ENCODE measurements around the gene RFNG.

The RFNG gene

GRCh38 chr17:82029391-82029790 lies 22.2 kb downstream of the RFNG start:
- no peak overlapping the region for H3K4me3 ChIP-seq (ENCODE audit: low read depth, low read length)
- TF ChIP-seq CTCF (IDR thresholded peaks at IDR 0.05; ENCODE audit: low read depth, low read length), result no peak

- no peak for TF ChIP-seq CTCF (IDR thresholded peaks at IDR 0.05; ENCODE audit: low read depth, low read length)
- no peak overlapping the region for H3K4me3 ChIP-seq (ENCODE audit: low read depth, low read length)
These were observed 22.6 kb downstream of the RFNG start for GRCh38 chr17:82028966-82029365.

- no peak overlapping the region for H3K4me3 ChIP-seq (ENCODE audit: low read depth, low read length)
- no peak for TF ChIP-seq CTCF (IDR thresholded peaks at IDR 0.05; ENCODE audit: low read depth, low read length)
These were observed 23.4 kb downstream of the RFNG start for GRCh38 chr17:82028246-82028645.

GRCh38 chr17:82025401-82026107 lies 26.1 kb downstream of the RFNG start:
- no peak overlapping the region for H3K4me3 ChIP-seq (ENCODE audit: low read depth, low read length)
- no peak for TF ChIP-seq CTCF (IDR thresholded peaks at IDR 0.05; ENCODE audit: low read depth, low read length)

GRCh38 chr17:82024859-82025258 lies 26.8 kb downstream of the RFNG start:
- TF ChIP-seq CTCF (IDR thresholded peaks at IDR 0.05; ENCODE audit: low read depth, low read length), result no peak
- no peak overlapping the region for H3K4me3 ChIP-seq (ENCODE audit: low read depth, low read length)

- no peak for TF ChIP-seq CTCF (IDR thresholded peaks at IDR 0.05; ENCODE audit: low read depth, low read length)
These were observed 28.0 kb downstream of the RFNG start for GRCh38 chr17:82023447-82024241.

GRCh38 chr17:82022981-82023446 lies 28.6 kb downstream of the RFNG start, which contains the start of gene LRRC45:
Gene LRRC45 (plus strand): TSS chr17:82023305. CDS start chr17:82023644, 339 bp downstream.
- TF ChIP-seq CTCF (IDR thresholded peaks at IDR 0.05; ENCODE audit: low read depth, low read length), result no peak
- H3K4me3 ChIP-seq (ENCODE audit: low read depth, low read length), result peak within 1 kb of the TSS; percentile 85

More at GRCh38 chr17:82023447-82024241, 28.0 kb downstream of the RFNG start:
- peak overlapping the region; percentile 72 for H3K4me3 ChIP-seq (ENCODE audit: low read depth, low read length)
